Upper lobe of left lung (tissue), 6 donors: ENCODE measurements around the gene ABHD17A. TPM values are rescaled to one million over a fixed set of nuclear protein-coding genes. Genes with fewer than 3 reads are reported as not detected.
A peak's percentile ranks its signal among the peaks of the same experiment; 100 is the strongest.

ENCODE experiments used
- ATAC-seq, 2 donors: fragments of 200-7000 bp; cut with Tn5 transposase; one replicate each; pipeline ENCODE4 v1.9.1; 2022; ENCODE audit warnings: mild to moderate bottlenecking in 2 of 2, moderate library complexity in 2 of 2; ENCODE audit not compliant: low FRiP score in 2 of 2
- DNase-seq, 2 donors: peaks; one replicate each; pipeline ENCODE4 v3.0.0-alpha.2; 2019 to 2020
- H3K27ac ChIP-seq, 4 donors: fragments of 200-600 bp; sonication (generic); one replicate each; pipeline ENCODE4 v1.5.1; 2016 to 2019
- H3K27me3 ChIP-seq, 4 donors: fragments of 200-600 bp; sonication (generic); one replicate each; pipeline ENCODE4 v1.5.1; 2017 to 2019
- H3K36me3 ChIP-seq, 4 donors: fragments of 200-600 bp; sonication (generic); one replicate each; pipeline ENCODE4 v1.5.1; 2016 to 2019
- H3K4me1 ChIP-seq, 4 donors: fragments of 200-600 bp; sonication (generic); one replicate each; pipeline ENCODE4 v1.5.1; 2018 to 2019
- H3K4me3 ChIP-seq, 4 donors: fragments of 200-600 bp; sonication (generic); one replicate each; pipeline ENCODE4 v1.5.1; 2017 to 2019; ENCODE audit warnings: mild to moderate bottlenecking in 2 of 4, moderate library complexity in 1 of 4
- H3K9me3 ChIP-seq, 4 donors: fragments of 200-600 bp; sonication (generic); one replicate each; pipeline ENCODE4 v1.5.1; 2018 to 2019
- EP300 ChIP-seq, 4 donors: sonication (generic); formaldehyde crosslinking; IDR thresholded peaks; one replicate each; pipeline ENCODE4 v1.5.1; 2017; ENCODE audit warnings: antibody characterized with exemption in 4 of 4, control low read depth in 2 of 4
- POLR2A ChIP-seq, 4 donors: fragments of 450-650 bp; IDR thresholded peaks; one replicate each; pipeline ENCODE4 v1.5.1; 2016 to 2017; ENCODE audit warnings: antibody characterized with exemption in 4 of 4, mild to moderate bottlenecking in 2 of 4
- POLR2AphosphoS5 ChIP-seq, 2 donors: sonication (generic); formaldehyde crosslinking; IDR thresholded peaks; one replicate each; pipeline ENCODE4 v1.5.1; 2017; ENCODE audit warnings: antibody characterized with exemption in 2 of 2
- WGBS, 2 donors: methylation state at CpG; one replicate each; pipeline ENCODE4 v1.1.5; 2017 to 2018; 5-methylcytosine and 5-hydroxymethylcytosine counted together
- total RNA-seq, 6 donors: library from RNA; depleted of rRNA in 4 of 6; stranded (reverse); fragments of >200 nt in 4 of 6; gene quantifications; one replicate each; pipeline versions ENCODE4 v1.1.0 to v1.2.1, GENCODE V29; 2016 to 2021
- TF ChIP-seq, protein P1 (sequence below), 6 experiments: fragments of 450-650 bp in 4 of 6; fragments of 200-600 bp in 2 of 6; sonication (generic) in 2 of 6; IDR thresholded peaks; one replicate each; pipeline ENCODE4 v1.5.1; 2016 to 2019; ENCODE audit warnings: antibody characterized with exemption in 6 of 6
- donor health status: DM: no; HTN: no; CAD: no; lungs with moderate emphysema.
- donor health status: DM: no; HTN: yes; CAD: no; lungs with severe emphysema.

The ABHD17A gene
- total RNA-seq, 6 donors from 2014 or later: 63.4 to 143 (median 108) TPM

DNA sequence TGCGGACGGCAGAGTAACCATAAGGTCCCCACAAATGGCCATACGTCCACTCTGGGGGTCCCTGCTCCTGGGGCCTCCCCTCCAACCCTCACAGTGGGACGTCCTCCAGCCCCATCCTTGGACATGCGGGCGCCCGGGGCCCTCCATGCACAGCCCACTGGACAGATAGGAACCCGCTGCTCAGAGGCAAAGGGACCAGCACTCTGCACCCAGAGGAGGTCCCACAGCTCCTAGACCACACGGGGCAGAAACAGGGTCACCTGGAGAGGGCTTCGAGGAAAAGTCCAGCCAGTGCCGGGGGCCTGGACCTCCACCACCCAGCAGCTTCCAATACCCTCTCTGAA is 48.1 kb downstream of the ABHD17A start:
- WGBS, 2 donors: 71 to 79% methylated on average over 4 to 5 of the region's 11 CpGs
- TF ChIP-seq POLR2A (IDR thresholded peaks at IDR 0.05): no peak
- TF ChIP-seq POLR2AphosphoS5 (IDR thresholded peaks at IDR 0.05): no peak
- TF ChIP-seq, protein P1, sequence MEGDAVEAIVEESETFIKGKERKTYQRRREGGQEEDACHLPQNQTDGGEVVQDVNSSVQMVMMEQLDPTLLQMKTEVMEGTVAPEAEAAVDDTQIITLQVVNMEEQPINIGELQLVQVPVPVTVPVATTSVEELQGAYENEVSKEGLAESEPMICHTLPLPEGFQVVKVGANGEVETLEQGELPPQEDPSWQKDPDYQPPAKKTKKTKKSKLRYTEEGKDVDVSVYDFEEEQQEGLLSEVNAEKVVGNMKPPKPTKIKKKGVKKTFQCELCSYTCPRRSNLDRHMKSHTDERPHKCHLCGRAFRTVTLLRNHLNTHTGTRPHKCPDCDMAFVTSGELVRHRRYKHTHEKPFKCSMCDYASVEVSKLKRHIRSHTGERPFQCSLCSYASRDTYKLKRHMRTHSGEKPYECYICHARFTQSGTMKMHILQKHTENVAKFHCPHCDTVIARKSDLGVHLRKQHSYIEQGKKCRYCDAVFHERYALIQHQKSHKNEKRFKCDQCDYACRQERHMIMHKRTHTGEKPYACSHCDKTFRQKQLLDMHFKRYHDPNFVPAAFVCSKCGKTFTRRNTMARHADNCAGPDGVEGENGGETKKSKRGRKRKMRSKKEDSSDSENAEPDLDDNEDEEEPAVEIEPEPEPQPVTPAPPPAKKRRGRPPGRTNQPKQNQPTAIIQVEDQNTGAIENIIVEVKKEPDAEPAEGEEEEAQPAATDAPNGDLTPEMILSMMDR (IDR thresholded peaks at IDR 0.05): no peak
- no peak for TF ChIP-seq EP300 (IDR thresholded peaks at IDR 0.05)
- no peaks in the 10 kb centered on the region for H3K27me3 ChIP-seq
- no peaks in the 10 kb centered on the region for H3K9me3 ChIP-seq
- peak in 1 of 2 donors; percentile 52 for DNase-seq
- H3K4me1 ChIP-seq: peaks cover 24 to 88% (median 49%) of the 10 kb centered on the region in 4 donors
- peaks cover 0 to 17% (median 5%) of the 10 kb centered on the region in 4 donors for H3K36me3 ChIP-seq
- no peak overlapping the region for H3K4me3 ChIP-seq
- H3K27ac ChIP-seq: peak overlapping the region in 1 of 4 donors; percentile 55
- ATAC-seq: no peak

DNA sequence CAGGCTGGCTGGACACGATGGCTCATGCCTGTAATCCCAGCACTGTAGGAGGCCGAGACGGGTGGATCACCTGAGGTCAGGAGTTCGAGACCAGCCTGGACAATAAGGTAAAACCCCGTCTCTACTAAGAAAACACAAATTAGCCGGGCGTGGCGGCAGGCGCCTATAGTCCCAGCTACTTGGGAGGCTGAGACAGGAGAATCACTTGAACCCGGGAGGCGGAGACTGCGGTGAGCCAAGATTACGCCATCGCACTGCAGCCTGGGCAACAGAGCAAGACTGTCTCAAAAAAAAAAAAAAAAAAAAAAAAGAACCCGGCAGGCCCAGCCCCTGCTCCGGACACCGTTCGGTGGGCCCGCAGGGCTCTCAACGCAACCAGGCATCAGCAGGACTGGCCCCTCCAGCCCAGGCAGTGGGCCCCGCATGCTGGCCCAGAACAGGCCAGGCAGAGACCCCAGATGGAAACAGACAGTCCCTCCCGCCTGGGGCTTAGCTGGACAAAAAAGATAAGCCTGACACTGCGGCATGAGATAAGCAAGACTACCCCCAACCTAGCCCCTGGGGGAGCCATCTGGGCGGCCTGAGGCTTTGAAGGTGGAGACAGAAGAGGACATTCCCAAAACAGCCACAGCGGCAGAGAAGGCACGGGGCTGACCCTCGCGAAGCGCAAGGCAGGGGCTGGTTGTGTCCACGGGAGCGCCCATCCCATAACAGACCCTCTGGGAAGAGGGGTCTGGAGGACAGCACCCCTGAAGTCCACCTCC is 48.7 kb downstream of the ABHD17A start:
- no peaks in the 10 kb centered on the region for H3K9me3 ChIP-seq
- H3K36me3 ChIP-seq: peaks cover 0 to 20% (median 5%) of the 10 kb centered on the region in 4 donors
- TF ChIP-seq, protein P1 (IDR thresholded peaks at IDR 0.05): no peak
- no peak for TF ChIP-seq POLR2AphosphoS5 (IDR thresholded peaks at IDR 0.05)
- TF ChIP-seq EP300 (IDR thresholded peaks at IDR 0.05): no peak
- TF ChIP-seq POLR2A (IDR thresholded peaks at IDR 0.05): no peak
- DNase-seq: peak in 1 of 2 donors; percentile 50
- H3K27me3 ChIP-seq: no peaks in the 10 kb centered on the region
- H3K4me3 ChIP-seq: no peak overlapping the region
- ATAC-seq: no peak
- 90 to 92% methylated on average over 22 to 31 of the region's 31 CpGs for WGBS, 2 donors
- no peak overlapping the region for H3K27ac ChIP-seq
- peaks cover 23 to 84% (median 46%) of the 10 kb centered on the region in 4 donors for H3K4me1 ChIP-seq

DNA sequence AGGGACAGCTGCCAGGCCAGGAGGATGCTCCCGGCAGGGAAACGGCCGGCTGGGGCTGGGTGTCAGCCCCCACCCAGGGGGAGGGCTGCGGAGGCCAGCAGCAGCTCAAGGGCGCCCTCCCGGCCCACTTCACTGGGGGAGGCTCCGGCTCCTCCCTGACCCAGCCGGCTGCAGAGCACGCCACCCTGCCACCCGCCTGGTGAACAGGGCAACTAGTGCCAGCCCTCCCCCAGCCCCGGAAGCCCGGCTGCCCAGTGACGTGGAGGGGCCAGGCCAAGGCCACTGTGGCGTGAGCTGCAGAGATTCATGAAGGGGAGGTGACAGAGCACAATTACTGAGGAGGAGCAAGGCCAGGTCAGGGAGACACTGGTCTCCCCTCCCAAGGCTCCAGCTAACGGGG is 51.8 kb downstream of the ABHD17A start:
- Histone ChIP-seq H3K36me3 (peaks cover 0 to 25% (median 13%) of the 10 kb centered on the region in 4 donors), H3K4me1 (peaks cover 9 to 54% (median 23%) of the 10 kb centered on the region in 4 donors), H3K27ac (peak overlapping the region in 2 of 4 donors; percentile 12 to 36), H3K9me3 (no peaks in the 10 kb centered on the region), H3K27me3 (no peaks in the 10 kb centered on the region), H3K4me3 (no peak overlapping the region)
- peak in 1 of 2 donors; percentile 4 for ATAC-seq
- WGBS, 2 donors: 80 to 89% methylated on average over 5 to 14 of the region's 15 CpGs
- peak in 1 of 2 donors; percentile 76 for DNase-seq
- TF ChIP-seq EP300 (IDR thresholded peaks at IDR 0.05) (no peak), POLR2AphosphoS5 (IDR thresholded peaks at IDR 0.05) (no peak), POLR2A (IDR thresholded peaks at IDR 0.05) (no peak)
- TF ChIP-seq, protein P1 (IDR thresholded peaks at IDR 0.05): no peak

DNA sequence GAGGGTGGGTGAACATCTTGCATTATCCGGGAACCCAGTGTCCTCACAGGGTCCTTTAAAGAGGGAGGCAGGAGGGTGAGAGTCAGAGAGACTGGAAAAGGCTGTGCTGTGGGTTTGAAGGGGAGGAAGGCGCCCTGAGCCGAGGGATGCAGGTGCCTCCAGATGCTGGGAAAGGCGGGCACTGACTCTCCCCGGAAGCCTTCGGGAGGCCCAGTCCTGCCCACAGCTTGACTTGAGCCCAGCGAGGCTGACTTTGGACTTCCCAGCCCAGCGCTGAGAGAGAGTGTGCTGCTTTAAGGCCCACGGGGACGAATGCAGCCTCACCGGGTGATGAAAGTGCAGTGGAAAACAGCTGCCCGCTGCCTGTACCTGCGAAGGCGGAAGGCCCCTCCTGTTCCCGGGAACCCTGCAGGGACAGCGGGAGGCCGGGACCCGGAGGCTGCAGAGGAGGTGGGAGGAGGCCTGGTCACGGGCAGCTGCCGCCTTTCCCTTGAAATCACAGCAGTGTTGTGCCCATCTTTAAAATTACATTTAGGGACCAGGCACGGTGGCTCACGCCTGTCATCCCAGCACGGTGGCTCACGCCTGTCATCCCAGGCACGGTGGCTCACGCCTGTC is 53.1 kb downstream of the ABHD17A start:
- WGBS, 2 donors: 85 to 87% methylated on average over 18 to 26 of the region's 26 CpGs
- ATAC-seq (no peak), DNase-seq (no peak)
- Histone ChIP-seq H3K27me3 (no peaks in the 10 kb centered on the region), H3K27ac (no peak overlapping the region), H3K4me1 (peaks cover 2 to 40% (median 14%) of the 10 kb centered on the region in 4 donors), H3K36me3 (peaks cover 0 to 38% (median 27%) of the 10 kb centered on the region in 4 donors), H3K4me3 (no peak overlapping the region), H3K9me3 (no peaks in the 10 kb centered on the region)
- TF ChIP-seq, protein P1 (IDR thresholded peaks at IDR 0.05): no peak
- TF ChIP-seq POLR2A (IDR thresholded peaks at IDR 0.05): no peak
- TF ChIP-seq EP300 (IDR thresholded peaks at IDR 0.05): no peak
- no peak for TF ChIP-seq POLR2AphosphoS5 (IDR thresholded peaks at IDR 0.05)
